SK-N-SH (cell line): ENCODE data around the gene ATP8B3. TPM values are rescaled to one million over a fixed set of nuclear protein-coding genes. Genes with fewer than 3 reads are reported as not detected.

ENCODE experiments used
- CHD2 ChIP-seq: fragments of 150-350 bp; IDR thresholded peaks from 2 replicates; pipeline ENCODE4 v1.6.1; 2018; ENCODE audit warnings: low read length; ENCODE audit not compliant: partially characterized antibody
- ELF1 ChIP-seq: IDR thresholded peaks from 2 replicates; pipeline ENCODE4 v1.4.0; 2012
- EP300 ChIP-seq, 2 experiments: IDR thresholded peaks; 2 replicates each; pipeline versions ENCODE4 v1.4.0 to v1.6.1; 2012; ENCODE audit warnings: borderline replicate concordance in 1 of 2, low read depth in 1 of 2, low read length in 1 of 2
- EZH2phosphoT487 ChIP-seq: fragments of 200-600 bp; sonication (generic); IDR thresholded peaks from 2 replicates; pipeline ENCODE4 v1.6.1; 2017; ENCODE audit warnings: low read depth, mixed run types, mild to moderate bottlenecking, antibody characterized with exemption, moderate library complexity, borderline replicate concordance
- FOSL2 ChIP-seq: IDR thresholded peaks from 2 replicates; pipeline ENCODE4 v1.4.0; 2012; ENCODE audit warnings: low read depth, mild to moderate bottlenecking, moderate library complexity, borderline replicate concordance
- FOXJ3 ChIP-seq: sonication (generic); formaldehyde crosslinking; IDR thresholded peaks from 2 replicates; pipeline ENCODE4 v1.5.1; 2020; ENCODE audit warnings: mild to moderate bottlenecking, missing genetic modification reagents
- FOXM1 ChIP-seq: IDR thresholded peaks from 2 replicates; pipeline ENCODE4 v1.4.0; 2012; ENCODE audit warnings: low read depth, mild to moderate bottlenecking
- GABPA ChIP-seq: IDR thresholded peaks from 2 replicates; pipeline ENCODE4 v1.4.0; 2012; ENCODE audit warnings: low read depth, mild to moderate bottlenecking
- IRF3 ChIP-seq: fragments of 150-350 bp; IDR thresholded peaks from 2 replicates; pipeline ENCODE4 v1.6.1; 2016; ENCODE audit warnings: mild to moderate bottlenecking, low read depth, low read length
- JUND ChIP-seq: IDR thresholded peaks from 2 replicates; pipeline ENCODE4 v1.4.0; 2012
- MAX ChIP-seq: IDR thresholded peaks from 2 replicates; pipeline ENCODE4 v1.4.0; 2012; ENCODE audit warnings: low read depth
- MEF2A ChIP-seq: IDR thresholded peaks from 2 replicates; pipeline ENCODE4 v1.4.0; 2012; ENCODE audit warnings: low read depth, borderline replicate concordance
- MXI1 ChIP-seq: IDR thresholded peaks from 2 replicates; pipeline ENCODE4 v1.6.1; 2012; ENCODE audit warnings: mild to moderate bottlenecking, low read depth, low read length, improper control_type of control experiment
- NFIC ChIP-seq: IDR thresholded peaks from 2 replicates; pipeline ENCODE4 v1.4.0; 2012; ENCODE audit warnings: borderline replicate concordance
- RCOR1 ChIP-seq: fragments of 150-350 bp; IDR thresholded peaks from 2 replicates; pipeline ENCODE4 v1.6.1; 2017; ENCODE audit warnings: antibody characterized with exemption, low read length
- TAF1 ChIP-seq: IDR thresholded peaks from 2 replicates; pipeline ENCODE4 v1.6.1; 2012; ENCODE audit warnings: low read depth, mild to moderate bottlenecking, low read length, moderate library complexity, borderline replicate concordance
- TCF12 ChIP-seq: IDR thresholded peaks from 2 replicates; pipeline ENCODE4 v1.4.0; 2012
- USF1 ChIP-seq: IDR thresholded peaks from 2 replicates; pipeline ENCODE4 v1.4.0; 2012; ENCODE audit warnings: low read depth, borderline replicate concordance
- USF2 ChIP-seq: fragments of 150-350 bp; IDR thresholded peaks from 2 replicates; pipeline ENCODE4 v1.6.1; 2017; ENCODE audit warnings: antibody characterized with exemption, low read length, low read depth, borderline replicate concordance
- ZBTB33 ChIP-seq: IDR thresholded peaks from 2 replicates; pipeline ENCODE4 v1.4.0; 2012; ENCODE audit warnings: low read depth, borderline replicate concordance
- polyA plus RNA-seq, 3 experiments: library from polyadenylated mRNA; depleted of rRNA; stranded (reverse); fragments of >200 nt; gene quantifications; 2 replicates each; pipeline ENCODE4 v1.2.3, GENCODE V29; 2012

ATP8B3 gene
- polyA plus RNA-seq, 1 of the 3 experiments (the other 2 are of a cell fraction) = 8.0 TPM

- TF ChIP-seq TCF12 (no peak), TAF1 (0 out of 2 replicates have a peak, but pooled peaks have one; percentile 34), FOSL2 (no peak), NFIC (no peak), JUND (no peak), RCOR1 (no peak), EP300 (IDR thresholded peaks at IDR 0.05; ENCODE audit: borderline replicate concordance in 1 of 2, low read depth in 1 of 2, low read length in 1 of 2) (no peak), IRF3 (no peak), MXI1 (no peak), FOXJ3 (CRISPR knock-in tag) (no peak), MEF2A (no peak), CHD2 (peak; percentile 32), USF2 (no peak), MAX (peak; percentile 58; the same call in 1 of the 2 replicates), ELF1 (peak; percentile 9; the same call in 1 of the 2 replicates), USF1 (no peak), FOXM1 (no peak), ZBTB33 (no peak), GABPA (no peak), EZH2phosphoT487 (no peak)
- TF ChIP-seq, all 33 proteins: peak for 10
Measured at GRCh38 chr19:1812426-1813191, 533 bp upstream of the ATP8B3 start (continued).
